ENCODE measurements around the gene ITCH.

DNA sequence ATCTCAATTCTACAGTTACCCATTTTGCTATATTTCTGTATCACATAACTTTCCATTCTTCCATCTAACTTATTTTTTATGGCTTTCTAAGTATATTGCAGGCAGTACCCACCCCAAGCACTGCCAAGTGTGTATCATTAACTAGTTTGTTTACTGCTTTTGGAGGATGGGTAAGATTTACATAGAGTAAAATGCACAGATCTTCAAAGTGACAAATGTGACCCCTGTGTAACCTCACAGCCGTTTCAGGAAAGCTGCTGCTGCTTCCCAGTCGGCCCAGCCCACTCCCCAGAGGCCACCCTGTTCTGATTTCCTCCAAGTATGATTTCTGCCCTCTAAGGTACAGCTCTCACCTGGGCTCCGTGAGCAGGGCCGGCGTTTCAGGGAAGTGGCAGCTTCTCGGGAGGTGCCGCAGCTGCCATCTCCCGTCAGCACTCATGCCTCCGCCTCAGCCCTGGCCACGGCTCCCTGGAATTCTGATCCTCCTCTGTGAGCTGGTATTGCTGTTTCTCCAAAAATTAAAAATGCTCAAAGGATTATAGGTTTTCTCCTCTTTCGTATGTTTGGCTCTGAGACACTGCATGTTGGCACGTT, 180.5 kb downstream of the ITCH start:
- TF ChIP-seq, protein P1, sequence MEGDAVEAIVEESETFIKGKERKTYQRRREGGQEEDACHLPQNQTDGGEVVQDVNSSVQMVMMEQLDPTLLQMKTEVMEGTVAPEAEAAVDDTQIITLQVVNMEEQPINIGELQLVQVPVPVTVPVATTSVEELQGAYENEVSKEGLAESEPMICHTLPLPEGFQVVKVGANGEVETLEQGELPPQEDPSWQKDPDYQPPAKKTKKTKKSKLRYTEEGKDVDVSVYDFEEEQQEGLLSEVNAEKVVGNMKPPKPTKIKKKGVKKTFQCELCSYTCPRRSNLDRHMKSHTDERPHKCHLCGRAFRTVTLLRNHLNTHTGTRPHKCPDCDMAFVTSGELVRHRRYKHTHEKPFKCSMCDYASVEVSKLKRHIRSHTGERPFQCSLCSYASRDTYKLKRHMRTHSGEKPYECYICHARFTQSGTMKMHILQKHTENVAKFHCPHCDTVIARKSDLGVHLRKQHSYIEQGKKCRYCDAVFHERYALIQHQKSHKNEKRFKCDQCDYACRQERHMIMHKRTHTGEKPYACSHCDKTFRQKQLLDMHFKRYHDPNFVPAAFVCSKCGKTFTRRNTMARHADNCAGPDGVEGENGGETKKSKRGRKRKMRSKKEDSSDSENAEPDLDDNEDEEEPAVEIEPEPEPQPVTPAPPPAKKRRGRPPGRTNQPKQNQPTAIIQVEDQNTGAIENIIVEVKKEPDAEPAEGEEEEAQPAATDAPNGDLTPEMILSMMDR (IDR thresholded peaks at IDR 0.05) = no peak
- TF ChIP-seq POLR2A (IDR thresholded peaks at IDR 0.05) = no peak
